ENCODE data around the gene TFB2M.

GRCh38 chr1:246588159-246588721 lies 22.2 kb upstream of the TFB2M start:
- no peak for TF ChIP-seq CTCF (IDR thresholded peaks at IDR 0.05; ENCODE audit: low read depth, low read length)
- TF ChIP-seq EZH2phosphoT487 (IDR thresholded peaks at IDR 0.05; ENCODE audit: low read depth), result no peak
